Heart right ventricle (tissue), 16 donors: ENCODE measurements around the gene TRANK1. TPM values are rescaled to one million over a fixed set of nuclear protein-coding genes. Genes with fewer than 3 reads are reported as not detected.

Experiments
- ATAC-seq, 8 donors: fragments of 200-7000 bp; cut with Tn5 transposase; one replicate each; pipeline ENCODE4 v1.9.1; 2020; ENCODE audit warnings: mild to moderate bottlenecking in 8 of 8, moderate library complexity in 8 of 8, moderate number of reproducible peaks in 1 of 8
- DNase-seq, 2 donors: peaks; one replicate each; pipeline ENCODE4 v3.0.0-alpha.2; 2020
- H3K27ac ChIP-seq, 10 donors: fragments of 200-600 bp; sonication (generic) in 2 of 10; one replicate each; pipeline versions ENCODE4 v1.5.0 to v1.8.0; 2020 to 2022; ENCODE audit warnings: mild to moderate bottlenecking in 3 of 10
- H3K27me3 ChIP-seq, 7 donors: fragments of 200-600 bp; one replicate each; pipeline ENCODE4 v1.8.0; 2021 to 2022; ENCODE audit warnings: mild to moderate bottlenecking in 2 of 7
- H3K36me3 ChIP-seq, 9 donors: fragments of 200-600 bp; sonication (generic) in 1 of 9; one replicate each; pipeline versions ENCODE4 v1.5.0 to v1.8.0; 2020 to 2022; ENCODE audit warnings: mild to moderate bottlenecking in 2 of 9
- H3K4me1 ChIP-seq, 9 donors: fragments of 200-600 bp; sonication (generic) in 1 of 9; one replicate each; pipeline versions ENCODE4 v1.5.0 to v1.8.0; 2020 to 2022; ENCODE audit warnings: mild to moderate bottlenecking in 4 of 9
- H3K4me3 ChIP-seq, 10 donors: fragments of 200-600 bp; sonication (generic) in 2 of 10; one replicate each; pipeline versions ENCODE4 v1.5.0 to v1.8.0; 2020 to 2022; ENCODE audit warnings: mild to moderate bottlenecking in 7 of 10, moderate library complexity in 2 of 10
- H3K9me3 ChIP-seq, 11 donors: fragments of 200-600 bp in 10 of 11; sonication (generic) in 2 of 11; one replicate each; pipeline versions ENCODE4 v1.5.0 to v1.8.0; 2013 to 2022; ENCODE audit warnings: mild to moderate bottlenecking in 2 of 11, control low read depth in 1 of 11, moderate library complexity in 1 of 11
- CTCF ChIP-seq, 9 donors: fragments of 200-600 bp; sonication (generic) in 2 of 9; IDR thresholded peaks; one replicate each; pipeline versions ENCODE4 v1.5.0 to v1.8.0; 2021 to 2022; ENCODE audit warnings: antibody characterized with exemption in 9 of 9, mild to moderate bottlenecking in 5 of 9, moderate library complexity in 1 of 9
- whole genome bisulfite sequencing, 2 donors: extraction: QIAGEN DNeasy Blood & Tissue Kit; methylation state at CpG; one replicate each; pipeline ENCODE4 v1.1.7; 2013; ENCODE audit warnings: inconsistent platforms in 1 of 2; 5-methylcytosine and 5-hydroxymethylcytosine counted together
- intact Hi-C, 10 donors: fragments of 100-400 bp; cut with DNase I; formaldehyde crosslinking; loops; one replicate each; pipeline versions ENCODE4 v1.11.1 to v1.14.2; 2022
- polyA plus RNA-seq, 2 donors: library from polyadenylated mRNA; stranded (reverse); fragments of 200-250 nt; gene quantifications; one replicate each; pipeline ENCODE4 v1.2.3, GENCODE V29; 2013
- total RNA-seq, 10 donors: library from RNA; stranded (reverse); fragmentation: NEBNext Ultra II Directional in 3 of 10; extraction: Animal tissue kit (Norgen Biotek cat#: 25700) in 3 of 10; gene quantifications; one replicate each; pipeline versions ENCODE4 v1.2.1 to v1.2.4, GENCODE V29; 2021 to 2023
- donor health status: Arrhythmogenic right ventricular cardiomyopathy.
- donor health status: ischemic (EF 13 %, LVEDD 7.1; RV severe dilation, severe dysfunction).
- donor health status: healthy with polysubstance abuse.
- donor health status: DM: no; HTN: yes; CAD: no.
- donor health status: DM: no; HTN: no; CAD: no.
- donor health status: ischemic (EF 25% LVEDD 6.9; RV normal size, moderate dysfunction).
- donor health status: ischemic (EF 25% LVEDD 5.7; RV mildly dilated, moderate dysfunction).
- donor health status: healthy.
- donor health status: DM: yes; HTN: yes; CAD: no.
- donor health status: Ischemic cardiomyopathy.
- donor health status: ischemic (EF 35%, LVEDD 5.7; RV mildly dilated, moderate dysfunction).
- donor health status: nonischemic (EF 11% LVEDD 7.7; RV severe dilation, severe dysfunction).
- donor health status: DM: yes; HTN: yes; CAD: no.
- donor health status: PGD.
- donor health status: ischemic (EF 29% LVEDD 5.4; RV normal size, mild dysfunction).
- donor health status: nonischemic (EF 23%, LVEDD 6.1; RV moderate dilation, normal function).

TRANK1 gene
- total and polyA plus RNA-seq, 12 donors: 1.3 to 20.8 (median 4.9) TPM

GRCh38 chr3:36988356-36988755 lies 43.5 kb upstream of the TRANK1 start:
- 56 to 69% methylated on average over 2 of the region's 2 CpGs for WGBS, 2 donors
- Histone ChIP-seq H3K36me3 (peaks cover 0 to 71% (median 32%) of the 10 kb centered on the region in 9 donors), H3K4me1 (peaks cover 2 to 49% (median 45%) of the 10 kb centered on the region in 9 donors), H3K9me3 (no peaks in the 10 kb centered on the region), H3K4me3 (peak overlapping the region in 3 of 10 donors; percentile 72 to 87 (median 79)), H3K27ac (peak overlapping the region in 2 of 10 donors; percentile 42 to 54), H3K27me3 (no peaks in the 10 kb centered on the region)
- intact Hi-C loops: no loop called here
- ATAC-seq (no peak), DNase-seq (no peak)
- no peak for TF ChIP-seq CTCF (IDR thresholded peaks at IDR 0.05)

- no peaks in the 10 kb centered on the region for H3K27me3 ChIP-seq
- DNase-seq: no peak
- no peak overlapping the region for H3K27ac ChIP-seq
- WGBS, 2 donors: 91 to 94% methylated on average over 4 of the region's 4 CpGs
- intact Hi-C loops: no loop called here
- no peak for TF ChIP-seq CTCF (IDR thresholded peaks at IDR 0.05)
- peaks cover 0 to 51% (median 28%) of the 10 kb centered on the region in 9 donors for H3K36me3 ChIP-seq
- H3K9me3 ChIP-seq: peaks cover 0 to 29% (median 0%) of the 10 kb centered on the region in 11 donors
- ATAC-seq: no peak
- no peak overlapping the region for H3K4me3 ChIP-seq
- H3K4me1 ChIP-seq: peaks cover 0 to 5% (median 0%) of the 10 kb centered on the region in 9 donors
Measured at GRCh38 chr3:36981006-36981405, 36.2 kb upstream of the TRANK1 start.

DNA sequence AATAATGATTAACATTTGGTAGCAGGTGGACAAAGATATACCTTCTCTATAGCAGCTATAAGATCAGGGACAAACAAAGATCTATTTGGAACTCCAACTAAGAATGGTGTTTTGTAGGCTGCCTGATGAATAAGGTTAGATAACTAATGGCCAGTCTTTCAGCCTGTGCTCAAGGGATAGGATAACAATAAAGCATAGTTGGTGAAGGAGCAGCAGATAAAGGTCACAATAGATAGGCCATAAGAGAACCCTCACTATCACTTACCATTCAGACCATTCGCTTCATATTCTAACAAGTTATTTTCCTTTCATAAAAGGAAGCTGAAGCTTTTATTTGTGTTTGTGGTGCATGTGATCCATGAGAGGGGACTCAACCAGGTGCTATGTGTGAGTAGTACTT lies 28.3 kb upstream of the TRANK1 start:
- WGBS, 2 donors: 88 to 93% methylated on average over 1 of the region's 1 CpG
- no peak for ATAC-seq
- TF ChIP-seq CTCF (IDR thresholded peaks at IDR 0.05): no peak
- H3K9me3 ChIP-seq: peaks cover 0 to 4% (median 0%) of the 10 kb centered on the region in 11 donors
- no peak overlapping the region for H3K4me3 ChIP-seq
- intact Hi-C loops: no loop called here
- peaks cover 0 to 18% (median 3%) of the 10 kb centered on the region in 9 donors for H3K4me1 ChIP-seq
- no peak overlapping the region for H3K27ac ChIP-seq
- H3K27me3 ChIP-seq: no peaks in the 10 kb centered on the region
- DNase-seq: no peak
- no peaks in the 10 kb centered on the region for H3K36me3 ChIP-seq

DNA sequence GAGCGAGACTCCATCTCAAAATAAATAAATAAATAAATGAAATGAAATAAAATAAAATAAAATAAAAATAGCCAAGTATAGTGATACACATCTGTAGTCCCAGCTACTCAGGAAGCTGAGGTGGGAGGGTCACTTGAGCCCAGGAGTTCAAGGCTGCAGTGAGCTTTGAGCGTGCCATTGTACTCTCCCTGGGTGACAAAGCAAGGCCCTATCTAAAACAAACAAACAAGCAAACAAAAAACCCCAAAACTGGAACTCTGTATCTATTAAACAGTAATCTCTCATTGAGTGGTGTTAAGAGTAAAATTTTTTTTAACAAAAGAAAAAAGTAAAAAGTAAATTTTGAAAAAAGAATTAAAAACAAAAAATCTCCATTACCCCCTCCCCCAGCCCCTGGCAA lies 27.3 kb upstream of the TRANK1 start:
- no peak for TF ChIP-seq CTCF (IDR thresholded peaks at IDR 0.05)
- 93 to 96% methylated on average over 2 of the region's 2 CpGs for WGBS, 2 donors
- intact Hi-C loops: no loop called here

More for the DNA sequence above, 27.3 kb upstream of the TRANK1 start:
- Histone ChIP-seq H3K27ac (no peak overlapping the region), H3K27me3 (no peaks in the 10 kb centered on the region), H3K9me3 (no peaks in the 10 kb centered on the region), H3K4me3 (no peak overlapping the region), H3K36me3 (no peaks in the 10 kb centered on the region), H3K4me1 (peaks cover 0 to 18% (median 3%) of the 10 kb centered on the region in 9 donors)
- no peak for ATAC-seq
- no peak for DNase-seq
